ENCODE data around the gene KPNA2. TPM values are rescaled to one million over a fixed set of nuclear protein-coding genes. Genes with fewer than 3 reads are reported as not detected.

KPNA2 gene
- total and polyA plus RNA-seq, 10 of the 15 experiments (the other 5 are each of a cell fraction or from before 2014, with no cell fraction given), result 202 to 731 (median 283) TPM

GRCh38 chr17:67995570-67996263, 39.8 kb upstream of the KPNA2 start:
- SMC1A ChIA-PET (ENCODE audit: uncharacterized antibody, unreplicated experiment), result interaction anchor here (0.8 to 1.5 kb wide), 2 partner anchors 22 to 24 kb away, joined by 3 to 5 read pairs; no protein-coding TSS in a partner anchor
- H4K20me1 ChIP-seq (ENCODE audit: control insufficient read depth, insufficient read depth), result no peaks in the 10 kb centered on the region
- POLR2A ChIA-PET, result interaction anchor here (1.3 kb wide), 1 partner anchor 24 kb away, joined by 7 read pairs; no protein-coding TSS in a partner anchor
- no peak for FAIRE-seq
- WGBS (ENCODE audit: insufficient coverage, insufficient replicate concordance, low lambda C conversion rate, missing lambda C conversion rate), result 4% methylated on average over 33 of the region's 43 CpGs
- no TSS peak for BruUV-seq (replicated peaks)
- TF ChIP-seq NRF1 (conservative IDR thresholded peaks at IDR 0.05; ENCODE audit: low read depth, low read length) (no peak), TARDBP (IDR thresholded peaks at IDR 0.05; ENCODE audit: borderline replicate concordance) (no peak), HCFC1 (IDR thresholded peaks at IDR 0.05; ENCODE audit: low read length) (no peak), WRNIP1 (IDR thresholded peaks at IDR 0.05; ENCODE audit: borderline replicate concordance, low read depth, low read length) (no peak), E2F4 (IDR thresholded peaks at IDR 0.05; ENCODE audit: low read depth, low read length) (no peak), MLLT1 (IDR thresholded peaks at IDR 0.05) (no peak), ETV6 (conservative IDR thresholded peaks at IDR 0.05 in 1 of 2, IDR thresholded peaks at IDR 0.05 in 1 of 2; ENCODE audit: borderline replicate concordance in 1 of 2, low read depth in 1 of 2) (no peak), LARP7 (IDR thresholded peaks at IDR 0.05) (no peak), ZBTB40 (IDR thresholded peaks at IDR 0.05; ENCODE audit: borderline replicate concordance) (no peak)
- DNase-seq (ENCODE audit: low read depth, low spot score), result no peak
- H3K27me3 ChIP-seq (replicated peaks in 1 of 2; ENCODE audit: control insufficient read depth in 2 of 2, insufficient read depth in 2 of 2, low read length in 1 of 2), result peaks cover 0 to 3% of the 10 kb centered on the region in 2 experiments; a peak in 2 of 4 replicates
- peak overlapping the region; percentile 65 for H3K4me3 ChIP-seq
- no peak overlapping the region for H2AFZ ChIP-seq (ENCODE audit: control insufficient read depth, low read depth, low read length)
- H3K9me3 ChIP-seq (replicated peaks; ENCODE audit: control insufficient read depth, insufficient read depth, low read length), result no peaks in the 10 kb centered on the region
- H3K9ac ChIP-seq (ENCODE audit: control insufficient read depth, insufficient read depth, low read length), result no peak overlapping the region; the same call in 1 of the 2 replicates
- peak overlapping the region; percentile 94 for H3K4me2 ChIP-seq (ENCODE audit: control insufficient read depth, insufficient read depth)
- no peaks in the 10 kb centered on the region for H3K36me3 ChIP-seq (ENCODE audit: control insufficient read depth in 2 of 2, insufficient read depth in 2 of 2, low read length in 1 of 2)
- H3K4me1 ChIP-seq (ENCODE audit: control insufficient read depth, insufficient read depth, low read length), result peaks cover 7% of the 10 kb centered on the region
- H3K79me2 ChIP-seq (ENCODE audit: control insufficient read depth, insufficient read depth, low read length), result no peaks in the 10 kb centered on the region
- no peak for ATAC-seq
- CTCF ChIA-PET, result interaction anchor here (1.2 to 3.7 kb wide), 3 partner anchors 10 to 16 kb away, joined by 5 to 17 read pairs (median 6); no protein-coding TSS in a partner anchor
- intact Hi-C loops (cut with micrococcal nuclease; ENCODE audit: unreplicated experiment), result no loop called here
- RAD21 ChIA-PET (ENCODE audit: unreplicated experiment), result no interaction called here
- no peak overlapping the region for H3K27ac ChIP-seq (ENCODE audit: control insufficient read depth, insufficient read depth)
- in situ Hi-C loops (cut with MboI), result no loop called here

All from GM12878 (cell line).